SK-N-SH (cell line): ENCODE measurements around the gene GRIN2A.

Experiments
- CHD2 ChIP-seq: fragments of 150-350 bp; IDR thresholded peaks from 2 replicates; pipeline ENCODE4 v1.6.1; 2018; ENCODE audit warnings: low read length; ENCODE audit not compliant: partially characterized antibody
- CTCF ChIP-seq: fragments of 200-600 bp; sonication (generic); IDR thresholded peaks from 2 replicates; pipeline ENCODE4 v1.6.1; 2017; ENCODE audit warnings: antibody characterized with exemption, mild to moderate bottlenecking, moderate library complexity
- ELF1 ChIP-seq: IDR thresholded peaks from 2 replicates; pipeline ENCODE4 v1.4.0; 2012
- EZH2phosphoT487 ChIP-seq: fragments of 200-600 bp; sonication (generic); IDR thresholded peaks from 2 replicates; pipeline ENCODE4 v1.6.1; 2017; ENCODE audit warnings: low read depth, mixed run types, mild to moderate bottlenecking, antibody characterized with exemption, moderate library complexity, borderline replicate concordance
- FOXM1 ChIP-seq: IDR thresholded peaks from 2 replicates; pipeline ENCODE4 v1.4.0; 2012; ENCODE audit warnings: low read depth, mild to moderate bottlenecking
- GATA2 ChIP-seq: sonication (generic); formaldehyde crosslinking; IDR thresholded peaks from 2 replicates; pipeline ENCODE4 v1.5.0; 2020; ENCODE audit warnings: mild to moderate bottlenecking, missing genetic modification reagents
- POLR2AphosphoS5 ChIP-seq: IDR thresholded peaks from 2 replicates; pipeline ENCODE4 v1.6.1; 2012; ENCODE audit warnings: low read depth, low read length
- RAD21 ChIP-seq: IDR thresholded peaks from 2 replicates; pipeline ENCODE4 v1.6.1; 2012; ENCODE audit warnings: mild to moderate bottlenecking, low read length
- RCOR1 ChIP-seq: fragments of 150-350 bp; IDR thresholded peaks from 2 replicates; pipeline ENCODE4 v1.6.1; 2017; ENCODE audit warnings: antibody characterized with exemption, low read length
- REST ChIP-seq: IDR thresholded peaks from 2 replicates; pipeline ENCODE4 v1.6.1; 2012; ENCODE audit warnings: mild to moderate bottlenecking, low read depth, low read length, moderate library complexity
- RFX5 ChIP-seq: IDR thresholded peaks from 2 replicates; pipeline ENCODE4 v1.6.1; 2012; ENCODE audit warnings: mild to moderate bottlenecking, improper control_type of control experiment, low read length
- SIN3A ChIP-seq: IDR thresholded peaks from 2 replicates; pipeline ENCODE4 v1.6.1; 2012; ENCODE audit warnings: low read depth, mild to moderate bottlenecking, low read length, moderate library complexity, borderline replicate concordance
- TF ChIP-seq, protein P1 (sequence below): fragments of 150-350 bp; IDR thresholded peaks from 2 replicates; pipeline ENCODE4 v1.6.1; 2017; ENCODE audit warnings: antibody characterized with exemption, low read length, low read depth, borderline replicate concordance
- TF ChIP-seq, protein P2 (sequence below): IDR thresholded peaks from 2 replicates; pipeline ENCODE4; 2012

GRCh38 chr16:9780831-9781230 lies 401.4 kb downstream of the GRIN2A start:
- TF ChIP-seq FOXM1 (no peak), CTCF (no peak), GATA2 (CRISPR knock-in tag) (no peak), ELF1 (no peak), POLR2AphosphoS5 (no peak), SIN3A (no peak), CHD2 (no peak), RCOR1 (no peak), REST (no peak), EZH2phosphoT487 (no peak), RFX5 (no peak), RAD21 (no peak)
- TF ChIP-seq, protein P1, sequence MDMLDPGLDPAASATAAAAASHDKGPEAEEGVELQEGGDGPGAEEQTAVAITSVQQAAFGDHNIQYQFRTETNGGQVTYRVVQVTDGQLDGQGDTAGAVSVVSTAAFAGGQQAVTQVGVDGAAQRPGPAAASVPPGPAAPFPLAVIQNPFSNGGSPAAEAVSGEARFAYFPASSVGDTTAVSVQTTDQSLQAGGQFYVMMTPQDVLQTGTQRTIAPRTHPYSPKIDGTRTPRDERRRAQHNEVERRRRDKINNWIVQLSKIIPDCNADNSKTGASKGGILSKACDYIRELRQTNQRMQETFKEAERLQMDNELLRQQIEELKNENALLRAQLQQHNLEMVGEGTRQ = no peak
- TF ChIP-seq, protein P2, sequence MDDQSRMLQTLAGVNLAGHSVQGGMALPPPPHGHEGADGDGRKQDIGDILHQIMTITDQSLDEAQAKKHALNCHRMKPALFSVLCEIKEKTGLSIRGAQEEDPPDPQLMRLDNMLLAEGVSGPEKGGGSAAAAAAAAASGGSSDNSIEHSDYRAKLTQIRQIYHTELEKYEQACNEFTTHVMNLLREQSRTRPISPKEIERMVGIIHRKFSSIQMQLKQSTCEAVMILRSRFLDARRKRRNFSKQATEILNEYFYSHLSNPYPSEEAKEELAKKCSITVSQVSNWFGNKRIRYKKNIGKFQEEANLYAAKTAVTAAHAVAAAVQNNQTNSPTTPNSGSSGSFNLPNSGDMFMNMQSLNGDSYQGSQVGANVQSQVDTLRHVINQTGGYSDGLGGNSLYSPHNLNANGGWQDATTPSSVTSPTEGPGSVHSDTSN = no peak
